ENCODE measurements around the gene RSRC1.

Gene RSRC1

DNA sequence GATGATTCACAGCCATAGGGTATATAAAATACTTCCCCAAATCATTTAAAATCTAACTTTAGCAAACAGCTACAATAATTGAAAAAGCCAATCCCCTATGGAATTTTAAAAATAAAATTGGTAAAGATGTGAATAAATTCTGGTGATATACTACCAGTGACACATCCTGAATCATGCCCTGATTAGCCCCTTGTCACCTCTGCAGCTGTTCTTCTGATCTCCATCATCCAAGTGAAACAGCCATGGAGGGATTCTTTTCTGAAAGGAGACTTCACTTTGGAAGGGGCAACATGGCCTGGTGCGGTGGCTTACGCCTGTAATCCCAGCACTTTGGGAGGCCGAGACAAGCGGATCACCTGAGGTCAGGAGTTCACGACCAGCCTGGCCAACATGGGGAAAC is 345.5 kb downstream of the RSRC1 start:
- Histone ChIP-seq H3K4me3 (ENCODE audit: low read length in 2 of 2) (no peak overlapping the region), H3K9ac (ENCODE audit: low read length in 2 of 2) (no peak overlapping the region), H3K27ac (ENCODE audit: low read length) (no peak overlapping the region), H3K4me1 (ENCODE audit: control insufficient read depth, insufficient read depth, low read length) (no peaks in the 10 kb centered on the region), H3K9me3 (ENCODE audit: control insufficient read depth in 2 of 2, low read length in 2 of 2) (no peaks in the 10 kb centered on the region), H3K27me3 (ENCODE audit: control insufficient read depth in 1 of 2, insufficient read depth in 2 of 2, low read length in 2 of 2) (no peaks in the 10 kb centered on the region), H3K36me3 (ENCODE audit: control insufficient read depth in 2 of 2, insufficient read depth in 2 of 2, low read length in 2 of 2) (no peaks in the 10 kb centered on the region)

DNA sequence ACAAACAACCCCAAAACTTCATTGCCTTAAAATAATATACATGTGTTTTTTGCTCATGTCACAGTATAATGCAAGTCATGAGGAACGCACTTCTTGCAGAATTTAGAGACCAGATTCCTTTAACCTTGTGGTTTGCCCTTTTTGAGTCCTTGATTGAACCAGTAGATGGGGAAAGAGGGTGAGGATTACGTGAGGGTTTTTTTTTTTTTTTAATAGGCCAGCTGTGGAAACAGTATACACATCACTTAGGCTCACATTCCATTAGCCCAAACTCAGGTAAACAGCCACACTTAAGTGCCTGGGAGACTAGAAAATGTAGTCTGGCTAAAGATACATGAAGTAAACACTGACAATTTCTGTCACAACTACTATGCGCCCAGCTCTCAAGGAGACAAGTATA is 346.2 kb downstream of the RSRC1 start:
- Histone ChIP-seq H3K36me3 (ENCODE audit: control insufficient read depth in 2 of 2, insufficient read depth in 2 of 2, low read length in 2 of 2) (no peaks in the 10 kb centered on the region), H3K27me3 (ENCODE audit: control insufficient read depth in 1 of 2, insufficient read depth in 2 of 2, low read length in 2 of 2) (no peaks in the 10 kb centered on the region)

DNA sequence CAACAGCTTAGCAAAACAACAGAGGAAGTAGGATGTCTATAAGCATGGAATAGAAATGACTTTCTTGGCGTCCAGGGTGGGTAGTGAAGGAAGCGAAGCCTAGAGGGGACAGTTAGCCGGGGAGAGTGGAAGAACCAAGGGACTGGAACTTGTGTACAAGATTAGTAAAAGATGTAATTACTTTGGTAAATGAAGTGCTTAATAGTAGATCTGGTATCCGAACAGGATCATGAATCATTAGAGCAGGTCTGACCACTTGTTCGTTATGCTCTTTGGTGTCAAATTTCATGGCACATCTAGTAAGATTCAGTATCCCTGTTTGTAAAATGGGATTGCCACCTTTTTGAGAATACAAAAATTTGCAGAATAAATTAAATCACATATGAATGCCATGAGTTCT is 348.6 kb downstream of the RSRC1 start:
- H3K9ac ChIP-seq (ENCODE audit: low read length in 2 of 2) = no peak overlapping the region
- no peaks in the 10 kb centered on the region for H3K9me3 ChIP-seq (ENCODE audit: control insufficient read depth in 2 of 2, low read length in 2 of 2)
- H3K27me3 ChIP-seq (ENCODE audit: control insufficient read depth in 1 of 2, insufficient read depth in 2 of 2, low read length in 2 of 2) = no peaks in the 10 kb centered on the region
- H3K4me3 ChIP-seq (ENCODE audit: low read length in 2 of 2) = no peak overlapping the region
- H3K36me3 ChIP-seq (ENCODE audit: control insufficient read depth in 2 of 2, insufficient read depth in 2 of 2, low read length in 2 of 2) = no peaks in the 10 kb centered on the region
- H3K27ac ChIP-seq (ENCODE audit: low read length) = no peak overlapping the region
- no peaks in the 10 kb centered on the region for H3K4me1 ChIP-seq (ENCODE audit: control insufficient read depth, insufficient read depth, low read length)

More for the DNA sequence above, 346.2 kb downstream of the RSRC1 start:
- H3K4me1 ChIP-seq (ENCODE audit: control insufficient read depth, insufficient read depth, low read length) = no peaks in the 10 kb centered on the region
- H3K27ac ChIP-seq (ENCODE audit: low read length) = no peak overlapping the region
- no peak overlapping the region for H3K9ac ChIP-seq (ENCODE audit: low read length in 2 of 2)
- no peak overlapping the region for H3K4me3 ChIP-seq (ENCODE audit: low read length in 2 of 2)
- no peaks in the 10 kb centered on the region for H3K9me3 ChIP-seq (ENCODE audit: control insufficient read depth in 2 of 2, low read length in 2 of 2)

DNA sequence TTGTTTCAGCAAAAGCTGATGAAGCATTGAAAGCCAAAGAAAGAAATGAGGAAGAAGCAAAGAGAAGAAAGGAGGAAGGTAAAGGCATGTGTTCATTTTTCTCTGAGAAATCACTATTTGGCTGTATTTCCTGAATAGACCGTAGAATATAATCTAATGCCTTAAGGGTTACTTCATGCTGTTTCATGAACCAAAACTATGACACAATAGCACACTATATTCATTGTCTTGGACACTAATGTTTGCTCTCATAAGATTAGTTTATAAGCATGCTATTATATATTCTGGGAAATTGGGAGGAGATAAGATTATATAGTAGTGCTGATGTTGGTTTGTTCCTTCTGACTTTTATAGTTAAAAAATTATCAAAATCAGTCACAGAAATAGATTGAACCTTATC is 351.0 kb downstream of the RSRC1 start:
- Histone ChIP-seq H3K4me1 (ENCODE audit: control insufficient read depth, insufficient read depth, low read length) (no peaks in the 10 kb centered on the region), H3K9ac (ENCODE audit: low read length in 2 of 2) (no peak overlapping the region), H3K36me3 (ENCODE audit: control insufficient read depth in 2 of 2, insufficient read depth in 2 of 2, low read length in 2 of 2) (no peaks in the 10 kb centered on the region), H3K4me3 (ENCODE audit: low read length in 2 of 2) (no peak overlapping the region), H3K27me3 (ENCODE audit: control insufficient read depth in 1 of 2, insufficient read depth in 2 of 2, low read length in 2 of 2) (no peaks in the 10 kb centered on the region), H3K9me3 (ENCODE audit: control insufficient read depth in 2 of 2, low read length in 2 of 2) (no peaks in the 10 kb centered on the region), H3K27ac (ENCODE audit: low read length) (no peak overlapping the region)

DNA sequence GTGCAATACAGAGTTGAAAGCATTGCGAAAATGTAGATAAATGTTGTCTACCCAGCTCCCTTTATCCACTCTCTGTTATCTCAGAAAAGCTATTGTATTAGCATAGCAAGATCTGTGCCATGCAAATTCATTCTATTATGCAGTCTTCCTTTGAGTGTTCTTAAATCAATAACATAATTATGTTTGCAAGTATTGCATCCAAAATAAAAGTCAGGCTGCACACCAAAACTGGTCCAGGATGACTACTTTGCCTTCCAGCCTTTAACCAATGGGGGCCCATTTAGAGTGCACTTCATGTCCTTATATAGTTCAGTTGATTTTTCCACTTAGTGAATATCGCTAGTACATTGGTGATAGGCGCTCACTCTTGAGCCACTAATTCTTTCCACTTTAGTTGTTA is 353.7 kb downstream of the RSRC1 start:
- H3K27ac ChIP-seq (ENCODE audit: low read length) = no peak overlapping the region
- H3K9ac ChIP-seq (ENCODE audit: low read length in 2 of 2) = no peak overlapping the region
- H3K36me3 ChIP-seq (ENCODE audit: control insufficient read depth in 2 of 2, insufficient read depth in 2 of 2, low read length in 2 of 2) = no peaks in the 10 kb centered on the region
- no peak overlapping the region for H3K4me3 ChIP-seq (ENCODE audit: low read length in 2 of 2)
- H3K9me3 ChIP-seq (ENCODE audit: control insufficient read depth in 2 of 2, low read length in 2 of 2) = no peaks in the 10 kb centered on the region
- H3K27me3 ChIP-seq (ENCODE audit: control insufficient read depth in 1 of 2, insufficient read depth in 2 of 2, low read length in 2 of 2) = no peaks in the 10 kb centered on the region
- no peaks in the 10 kb centered on the region for H3K4me1 ChIP-seq (ENCODE audit: control insufficient read depth, insufficient read depth, low read length)

DNA sequence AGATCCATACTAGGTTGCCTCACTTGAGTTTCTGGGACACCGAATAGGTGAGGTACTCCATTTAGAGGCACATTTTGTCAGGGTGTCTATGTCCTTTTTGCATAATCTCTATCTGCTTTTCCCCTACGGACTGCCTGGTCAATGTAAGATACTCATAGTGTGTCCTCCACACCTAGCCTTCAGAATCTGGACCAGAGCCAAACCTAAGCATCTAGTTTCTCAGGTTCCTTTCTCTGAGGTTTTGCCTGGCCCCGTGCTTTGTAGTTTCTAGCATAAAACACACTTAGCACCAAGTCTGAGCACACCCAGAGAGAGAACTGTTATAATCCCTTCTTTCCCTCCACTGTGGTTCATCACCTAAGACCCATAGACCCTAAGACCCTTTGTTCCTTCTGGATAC is 355.2 kb downstream of the RSRC1 start:
- no peaks in the 10 kb centered on the region for H3K36me3 ChIP-seq (ENCODE audit: control insufficient read depth in 2 of 2, insufficient read depth in 2 of 2, low read length in 2 of 2)
- no peak overlapping the region for H3K27ac ChIP-seq (ENCODE audit: low read length)
- no peak overlapping the region for H3K4me3 ChIP-seq (ENCODE audit: low read length in 2 of 2)
- no peaks in the 10 kb centered on the region for H3K27me3 ChIP-seq (ENCODE audit: control insufficient read depth in 1 of 2, insufficient read depth in 2 of 2, low read length in 2 of 2)
- H3K4me1 ChIP-seq (ENCODE audit: control insufficient read depth, insufficient read depth, low read length) = no peaks in the 10 kb centered on the region
- no peaks in the 10 kb centered on the region for H3K9me3 ChIP-seq (ENCODE audit: control insufficient read depth in 2 of 2, low read length in 2 of 2)
- no peak overlapping the region for H3K9ac ChIP-seq (ENCODE audit: low read length in 2 of 2)

DNA sequence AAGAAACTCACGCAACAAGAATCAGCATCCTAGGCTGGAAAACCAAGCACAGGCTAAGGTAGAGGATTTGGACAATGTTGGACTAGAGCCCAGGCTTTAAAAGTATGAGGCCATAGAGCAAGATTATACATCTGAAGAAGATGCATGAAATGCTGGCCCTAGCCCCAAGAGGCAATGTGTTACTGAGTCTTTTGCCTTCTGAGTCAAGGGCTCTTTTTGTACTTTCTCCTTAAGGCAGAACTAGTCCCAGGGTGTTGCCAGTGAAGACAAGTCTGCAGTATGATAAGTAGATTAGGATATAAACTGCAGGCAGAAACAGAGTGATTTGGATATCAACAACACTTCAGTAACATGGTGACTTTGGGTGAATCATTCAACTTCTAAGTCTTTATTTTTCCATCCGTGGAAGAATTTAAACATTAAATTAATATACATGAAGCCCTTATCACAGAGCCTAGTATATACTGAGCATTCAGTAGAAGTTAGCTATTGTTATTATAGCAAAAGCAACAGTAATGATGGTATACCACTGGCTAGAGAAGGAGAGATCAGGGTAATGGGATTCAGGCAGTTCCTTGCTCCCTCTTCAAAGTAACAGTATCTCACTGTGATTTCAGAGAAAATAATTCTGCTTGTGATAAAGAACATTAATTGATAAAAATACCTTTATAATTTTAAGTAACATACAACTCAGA is 361.2 kb downstream of the RSRC1 start:
- Histone ChIP-seq H3K36me3 (ENCODE audit: control insufficient read depth in 2 of 2, insufficient read depth in 2 of 2, low read length in 2 of 2) (no peaks in the 10 kb centered on the region), H3K27ac (ENCODE audit: low read length) (no peak overlapping the region), H3K4me1 (ENCODE audit: control insufficient read depth, insufficient read depth, low read length) (no peaks in the 10 kb centered on the region), H3K9ac (ENCODE audit: low read length in 2 of 2) (no peak overlapping the region), H3K4me3 (ENCODE audit: low read length in 2 of 2) (no peak overlapping the region), H3K27me3 (ENCODE audit: control insufficient read depth in 1 of 2, insufficient read depth in 2 of 2, low read length in 2 of 2) (no peaks in the 10 kb centered on the region), H3K9me3 (ENCODE audit: control insufficient read depth in 2 of 2, low read length in 2 of 2) (no peaks in the 10 kb centered on the region)

DNA sequence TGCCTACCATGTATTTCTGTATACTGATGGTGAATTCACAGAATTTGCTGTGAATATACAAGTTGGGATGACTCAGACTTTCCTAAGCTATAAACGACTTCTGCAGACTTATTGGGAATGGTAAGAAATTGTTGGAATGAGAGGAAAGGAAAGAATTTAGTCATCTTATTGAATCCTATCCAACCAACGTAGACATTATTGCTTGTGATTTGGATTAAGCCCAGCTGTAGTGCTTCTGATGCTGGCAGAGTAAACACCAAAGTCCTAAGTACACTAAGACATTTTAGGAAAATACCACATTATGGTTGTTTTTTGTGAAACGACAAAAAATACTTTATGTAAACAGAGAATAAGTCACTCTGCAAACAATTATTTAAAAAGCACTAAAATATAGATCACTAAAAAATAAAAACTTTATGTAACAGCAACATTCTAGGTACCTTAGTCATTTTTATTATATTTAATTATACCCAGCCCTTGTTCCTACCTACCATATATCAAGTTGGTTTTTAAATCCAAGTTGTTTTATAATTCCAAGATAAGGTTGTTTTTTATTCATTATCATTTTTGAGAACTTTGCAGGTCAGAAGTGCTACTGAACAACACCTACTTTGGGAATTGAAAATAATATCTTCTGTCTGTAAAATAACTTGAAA is 361.9 kb downstream of the RSRC1 start:
- no peak overlapping the region for H3K9ac ChIP-seq (ENCODE audit: low read length in 2 of 2)
- H3K4me3 ChIP-seq (ENCODE audit: low read length in 2 of 2) = no peak overlapping the region
- no peak overlapping the region for H3K27ac ChIP-seq (ENCODE audit: low read length)
- H3K9me3 ChIP-seq (ENCODE audit: control insufficient read depth in 2 of 2, low read length in 2 of 2) = no peaks in the 10 kb centered on the region
- H3K27me3 ChIP-seq (ENCODE audit: control insufficient read depth in 1 of 2, insufficient read depth in 2 of 2, low read length in 2 of 2) = no peaks in the 10 kb centered on the region
- H3K36me3 ChIP-seq (ENCODE audit: control insufficient read depth in 2 of 2, insufficient read depth in 2 of 2, low read length in 2 of 2) = no peaks in the 10 kb centered on the region
- no peaks in the 10 kb centered on the region for H3K4me1 ChIP-seq (ENCODE audit: control insufficient read depth, insufficient read depth, low read length)

DNA sequence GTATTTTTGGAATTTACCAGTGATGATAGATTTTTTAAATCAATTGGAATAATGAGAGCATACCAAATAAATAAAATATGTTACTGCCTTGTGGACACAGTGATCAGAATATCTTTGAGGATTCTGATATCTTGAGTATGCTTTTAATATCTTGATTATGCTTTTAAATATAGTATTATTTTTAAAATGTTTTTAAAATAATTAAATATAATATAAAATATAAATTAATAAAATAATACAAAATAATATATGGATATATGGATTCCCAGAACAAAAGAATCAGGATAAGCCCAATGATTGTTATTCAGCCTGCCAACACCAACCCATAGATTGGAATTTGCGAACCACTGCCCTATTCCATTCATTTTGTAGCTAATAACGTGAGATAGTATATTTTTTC is 369.2 kb downstream of the RSRC1 start:
- Histone ChIP-seq H3K27me3 (ENCODE audit: control insufficient read depth in 1 of 2, insufficient read depth in 2 of 2, low read length in 2 of 2) (no peaks in the 10 kb centered on the region), H3K27ac (ENCODE audit: low read length) (no peak overlapping the region), H3K4me1 (ENCODE audit: control insufficient read depth, insufficient read depth, low read length) (no peaks in the 10 kb centered on the region), H3K4me3 (ENCODE audit: low read length in 2 of 2) (no peak overlapping the region), H3K9me3 (ENCODE audit: control insufficient read depth in 2 of 2, low read length in 2 of 2) (no peaks in the 10 kb centered on the region), H3K9ac (ENCODE audit: low read length in 2 of 2) (no peak overlapping the region), H3K36me3 (ENCODE audit: control insufficient read depth in 2 of 2, insufficient read depth in 2 of 2, low read length in 2 of 2) (no peaks in the 10 kb centered on the region)

DNA sequence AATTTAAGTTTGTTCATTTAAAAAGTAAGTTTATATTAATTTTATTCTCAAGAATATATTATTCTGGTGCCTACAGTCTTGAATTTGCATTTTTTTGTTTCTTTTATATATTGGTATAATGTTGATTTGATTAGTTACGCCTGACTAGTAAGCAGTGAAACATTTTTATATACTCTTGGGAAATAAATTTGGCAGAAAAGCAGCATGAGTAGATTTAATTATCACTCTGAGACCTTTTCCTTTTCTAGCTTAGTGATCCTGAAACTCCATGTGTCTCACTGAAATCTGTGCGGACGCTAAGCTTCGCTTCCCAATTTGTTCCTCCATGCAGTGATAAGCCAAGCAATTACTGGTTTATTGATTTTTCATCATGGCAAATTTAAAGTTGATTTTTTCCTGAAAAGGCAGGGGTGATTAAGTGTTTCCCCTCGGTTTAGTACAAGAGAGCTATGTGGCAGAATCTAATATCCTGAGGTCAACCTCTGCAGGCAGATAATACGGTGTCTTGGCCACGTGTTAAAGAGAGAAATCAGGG is 373.9 kb downstream of the RSRC1 start:
- Histone ChIP-seq H3K4me1 (ENCODE audit: control insufficient read depth, insufficient read depth, low read length) (no peaks in the 10 kb centered on the region), H3K9ac (ENCODE audit: low read length in 2 of 2) (no peak overlapping the region), H3K27ac (ENCODE audit: low read length) (no peak overlapping the region), H3K27me3 (ENCODE audit: control insufficient read depth in 1 of 2, insufficient read depth in 2 of 2, low read length in 2 of 2) (no peaks in the 10 kb centered on the region), H3K36me3 (ENCODE audit: control insufficient read depth in 2 of 2, insufficient read depth in 2 of 2, low read length in 2 of 2) (no peaks in the 10 kb centered on the region), H3K4me3 (ENCODE audit: low read length in 2 of 2) (no peak overlapping the region), H3K9me3 (ENCODE audit: control insufficient read depth in 2 of 2, low read length in 2 of 2) (no peaks in the 10 kb centered on the region)

DNA sequence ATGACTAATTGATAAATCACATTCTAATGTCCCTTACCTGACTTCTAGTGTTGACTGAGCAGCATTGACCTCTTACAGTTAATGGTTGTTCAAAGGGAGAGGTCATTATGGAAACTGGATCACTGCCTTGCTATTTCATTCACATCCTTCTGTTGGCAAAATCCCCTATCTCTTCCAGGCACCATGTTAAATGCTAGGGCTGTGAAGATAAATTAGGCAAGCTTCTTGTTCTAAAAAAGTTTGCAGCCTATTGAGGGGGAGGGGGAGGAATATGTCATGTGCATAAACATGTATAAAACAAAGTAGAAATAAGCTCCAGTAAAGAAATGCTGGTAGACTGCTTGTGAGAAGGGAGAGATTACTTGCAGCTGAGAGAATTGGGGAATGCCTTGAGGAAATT is 376.3 kb downstream of the RSRC1 start:
- no peak overlapping the region for H3K9ac ChIP-seq (ENCODE audit: low read length in 2 of 2)
- H3K4me3 ChIP-seq (ENCODE audit: low read length in 2 of 2) = no peak overlapping the region
- no peaks in the 10 kb centered on the region for H3K9me3 ChIP-seq (ENCODE audit: control insufficient read depth in 2 of 2, low read length in 2 of 2)
- no peak overlapping the region for H3K27ac ChIP-seq (ENCODE audit: low read length)
- H3K27me3 ChIP-seq (ENCODE audit: control insufficient read depth in 1 of 2, insufficient read depth in 2 of 2, low read length in 2 of 2) = no peaks in the 10 kb centered on the region
- H3K4me1 ChIP-seq (ENCODE audit: control insufficient read depth, insufficient read depth, low read length) = no peaks in the 10 kb centered on the region
- no peaks in the 10 kb centered on the region for H3K36me3 ChIP-seq (ENCODE audit: control insufficient read depth in 2 of 2, insufficient read depth in 2 of 2, low read length in 2 of 2)
